Smooth muscle cell (in vitro differentiated cells): Measurements from ENCODE around the gene TMEM130. TPM values are rescaled to one million over a fixed set of nuclear protein-coding genes. Genes with fewer than 3 reads are reported as not detected.

ENCODE experiments used
- DNase-seq: peaks from one replicate; lab custom pipeline; 2025; ENCODE audit not compliant: unreplicated experiment; lab: John Stamatoyannopoulos, UW
- H2AFZ ChIP-seq: fragments of 200-600 bp; sonication (generic); 2 replicates; pipeline ENCODE4 v1.6.0; 2016; ENCODE audit warnings: antibody characterized with exemption, low read depth, mild to moderate bottlenecking
- H3F3A ChIP-seq: fragments of 200-600 bp; sonication (generic); 2 replicates; pipeline ENCODE4 v1.6.0; 2017; ENCODE audit warnings: antibody characterized with exemption, low read depth
- H3K27ac ChIP-seq: fragments of 200-600 bp; sonication (generic); 2 replicates; pipeline ENCODE4 v1.5.1; 2016; ENCODE audit warnings: low read depth, mild to moderate bottlenecking
- H3K27me3 ChIP-seq: fragments of 200-600 bp; sonication (generic); 2 replicates; pipeline ENCODE4 v1.6.1; 2016; ENCODE audit warnings: low read depth, mild to moderate bottlenecking
- H3K36me3 ChIP-seq: fragments of 200-600 bp; sonication (generic); 2 replicates; pipeline ENCODE4 v1.5.1; 2016; ENCODE audit warnings: low read depth
- H3K4me1 ChIP-seq: fragments of 200-600 bp; sonication (generic); 2 replicates; pipeline ENCODE4 v1.5.1; 2016; ENCODE audit warnings: low read depth
- H3K4me2 ChIP-seq: fragments of 200-600 bp; sonication (generic); 2 replicates; pipeline ENCODE4 v1.6.0; 2016; ENCODE audit warnings: mild to moderate bottlenecking
- H3K4me3 ChIP-seq: fragments of 200-600 bp; sonication (generic); 2 replicates; pipeline ENCODE4 v1.5.1; 2016; ENCODE audit warnings: mild to moderate bottlenecking
- H3K79me2 ChIP-seq: fragments of 200-600 bp; sonication (generic); 2 replicates; pipeline ENCODE4 v1.6.0; 2016; ENCODE audit warnings: low read depth, mild to moderate bottlenecking
- H3K9ac ChIP-seq: fragments of 200-600 bp; sonication (generic); 2 replicates; pipeline ENCODE4 v1.6.0; 2016; ENCODE audit warnings: low read depth
- H3K9me3 ChIP-seq: fragments of 200-600 bp; sonication (generic); replicated peaks from 2 replicates; pipeline ENCODE4 v1.5.1; 2016; ENCODE audit warnings: low read depth
- H4K20me1 ChIP-seq: fragments of 200-600 bp; sonication (generic); 2 replicates; pipeline ENCODE4 v1.6.0; 2016; ENCODE audit warnings: low read depth
- CTCF ChIP-seq: fragments of 200-600 bp; sonication (generic); IDR thresholded peaks from 2 replicates; pipeline ENCODE4 v1.5.1; 2017; ENCODE audit warnings: borderline replicate concordance, mild to moderate bottlenecking, antibody characterized with exemption; ENCODE audit not compliant: insufficient read depth, poor library complexity, severe bottlenecking
- WGBS: methylation state at CpG from one replicate; pipeline ENCODE4 v1.1.7; 2016; ENCODE audit warnings: low lambda C conversion rate; 5-methylcytosine and 5-hydroxymethylcytosine counted together
- polyA plus RNA-seq: library from polyadenylated mRNA; unstranded; fragments of >200 nt; fragmentation: Nextera tagmentation; extraction: Ambion mirVana; gene quantifications from 2 replicates; pipeline ENCODE4 v1.2.1, GENCODE V29; 2016
- total RNA-seq: library from RNA; depleted of rRNA; stranded (reverse); fragments of >200 nt; gene quantifications from 2 replicates; pipeline ENCODE4 v1.2.3, GENCODE V29; 2014

TMEM130 gene
- total and polyA plus RNA-seq, 2 experiments from 2014 or later: 0.22 to 0.83 TPM

GRCh38 chr7:98810153-98810802, 59.5 kb downstream of the TMEM130 start:
- Histone ChIP-seq H3K9ac (no peak overlapping the region), H3K27ac (no peak overlapping the region), H3K4me3 (no peak overlapping the region), H3K27me3 (no peaks in the 10 kb centered on the region), H3K4me1 (no peaks in the 10 kb centered on the region), H3K4me2 (no peak overlapping the region), H3K79me2 (no peaks in the 10 kb centered on the region), H3K9me3 (no peaks in the 10 kb centered on the region), H2AFZ (no peak overlapping the region), H4K20me1 (no peaks in the 10 kb centered on the region), H3F3A (no peaks in the 10 kb centered on the region), H3K36me3 (no peaks in the 10 kb centered on the region)
- WGBS: 81% methylated on average over 8 of the region's 9 CpGs
- no peak for TF ChIP-seq CTCF
- DNase-seq: no peak

- no peak overlapping the region for H3K27ac ChIP-seq
- no peaks in the 10 kb centered on the region for H4K20me1 ChIP-seq
- H3K79me2 ChIP-seq: no peaks in the 10 kb centered on the region
- H3K27me3 ChIP-seq: no peaks in the 10 kb centered on the region
- no peaks in the 10 kb centered on the region for H3F3A ChIP-seq
- no peaks in the 10 kb centered on the region for H3K4me1 ChIP-seq
- H3K9ac ChIP-seq: no peak overlapping the region
- no peak overlapping the region for H3K4me3 ChIP-seq
- WGBS: 91% methylated on average over 7 of the region's 7 CpGs
- DNase-seq: no peak
- H2AFZ ChIP-seq: no peak overlapping the region
- TF ChIP-seq CTCF: no peak
- H3K9me3 ChIP-seq: no peaks in the 10 kb centered on the region
- no peaks in the 10 kb centered on the region for H3K36me3 ChIP-seq
- no peak overlapping the region for H3K4me2 ChIP-seq
Observed at GRCh38 chr7:98808751-98809460, 60.9 kb downstream of the TMEM130 start.

GRCh38 chr7:98807068-98808048, 62.5 kb downstream of the TMEM130 start:
- H3K9me3 ChIP-seq: no peaks in the 10 kb centered on the region

More at GRCh38 chr7:98807068-98808048, 62.5 kb downstream of the TMEM130 start:
- Histone ChIP-seq H3K4me1 (peaks cover 2% of the 10 kb centered on the region), H3K27me3 (no peaks in the 10 kb centered on the region), H3K4me3 (no peak overlapping the region), H3K79me2 (no peaks in the 10 kb centered on the region), H2AFZ (no peak overlapping the region), H3K36me3 (no peaks in the 10 kb centered on the region), H4K20me1 (no peaks in the 10 kb centered on the region), H3K27ac (no peak overlapping the region), H3F3A (no peaks in the 10 kb centered on the region), H3K9ac (no peak overlapping the region), H3K4me2 (no peak overlapping the region)
- no peak for DNase-seq
- WGBS: 66% methylated on average over 11 of the region's 11 CpGs
- TF ChIP-seq CTCF: no peak
